Psoas muscle (tissue), 8 donors: ENCODE measurements around the gene NOP10. TPM values are rescaled to one million over a fixed set of nuclear protein-coding genes. Genes with fewer than 3 reads are reported as not detected.

Experiments used
- ATAC-seq, 4 donors: fragments of 200-7000 bp; cut with Tn5 transposase; one replicate each; pipeline ENCODE4 v1.9.1; 2020; ENCODE audit warnings: moderate library complexity in 3 of 4, mild to moderate bottlenecking in 2 of 4
- DNase-seq, 2 donors: peaks; one replicate each; pipeline ENCODE4 v3.0.0-alpha.2; 2020
- H3K27ac ChIP-seq: fragments of 200-600 bp; one replicate; pipeline ENCODE4 v1.8.0; 2022
- H3K27me3 ChIP-seq, 3 donors: fragments of 200-600 bp in 1 of 3; one replicate each; pipeline versions ENCODE4 v1.6.1 to v1.8.0; 2013 to 2022; ENCODE audit warnings: low read length in 2 of 3, mild to moderate bottlenecking in 2 of 3, moderate library complexity in 1 of 3; ENCODE audit not compliant: insufficient read depth in 3 of 3
- H3K36me3 ChIP-seq, 2 donors: fragments of 200-600 bp in 1 of 2; one replicate each; pipeline versions ENCODE4 v1.6.1 to v1.8.0; 2013 to 2022; ENCODE audit warnings: low read depth in 1 of 2, mild to moderate bottlenecking in 1 of 2, moderate library complexity in 1 of 2; ENCODE audit not compliant: insufficient read depth in 1 of 2
- H3K4me1 ChIP-seq: fragments of 200-600 bp; one replicate; pipeline ENCODE4 v1.8.0; 2022
- H3K4me3 ChIP-seq: fragments of 200-600 bp; one replicate; pipeline ENCODE4 v1.8.0; 2022; ENCODE audit warnings: mild to moderate bottlenecking
- H3K9me3 ChIP-seq: fragments of 200-600 bp; one replicate; pipeline ENCODE4 v1.8.0; 2022
- CTCF ChIP-seq: fragments of 200-600 bp; IDR thresholded peaks from one replicate; pipeline ENCODE4 v1.8.0; 2022; ENCODE audit warnings: antibody characterized with exemption
- WGBS, 3 donors: extraction: QIAGEN DNeasy Blood & Tissue Kit; methylation state at CpG; one replicate each; pipeline versions ENCODE4 v1.1.6 to v1.1.7; 2013; 5-methylcytosine and 5-hydroxymethylcytosine counted together
- intact Hi-C, 2 donors: fragments of 100-400 bp; cut with DNase I; formaldehyde crosslinking; loops; one replicate each; pipeline versions ENCODE4 v1.11.0 to v1.14.2; 2022
- polyA plus RNA-seq, 3 donors: library from polyadenylated mRNA; stranded (reverse); fragments of 200-250 nt; gene quantifications; one replicate each; pipeline ENCODE4 v1.2.3, GENCODE V29; 2013
- total RNA-seq, 4 donors: library from RNA; stranded (reverse); fragmentation: NEBNext Ultra II Directional in 2 of 4; extraction: Animal tissue kit (Norgen Biotek cat#: 25700) in 2 of 4; gene quantifications; one replicate each; pipeline versions ENCODE4 v1.2.1 to v1.2.4, GENCODE V29; 2021 to 2023
- donor health status: healthy with polysubstance abuse.
- donor health status: DM: no; HTN: no; CAD: no; lungs with moderate emphysema.
- donor health status: Bipolar disorder and iron deficiency.
- donor health status: healthy.
- donor health status: DM: yes; HTN: yes; CAD: no.
- donor health status: DM: no; HTN: no; CAD: no.
- donor health status: DM: no; HTN: no; CAD: no.
- donor health status: DM: yes; HTN: yes; CAD: no.

Gene NOP10
- total and polyA plus RNA-seq, 7 donors = 123 to 441 (median 146) TPM

- no peak for TF ChIP-seq CTCF
- peaks cover 0 to 26% of the 10 kb centered on the region in 2 donors for H3K36me3 ChIP-seq
- ATAC-seq (no peak), DNase-seq (no peak)
- peaks cover 14% of the 10 kb centered on the region for H3K4me1 ChIP-seq
- intact Hi-C loops = loop anchor here in 1 of 2 donors (5.0 kb wide), 2 partner anchors 114 to 239 kb away; partner anchors contain the start of genes EMC4, EMC7 and PGBD4
- no peaks in the 10 kb centered on the region for H3K9me3 ChIP-seq
- no peaks in the 10 kb centered on the region for H3K27me3 ChIP-seq
- WGBS, 3 donors = 92 to 96% (median 94%) methylated on average over 15 of the region's 15 CpGs
- H3K4me3 ChIP-seq = peak overlapping the region; percentile 84
- H3K27ac ChIP-seq = no peak overlapping the region
Measured at GRCh38 chr15:34341381-34342212, 1.3 kb downstream of the NOP10 start.

- WGBS, 3 donors = 90% methylated on average over 3 of the region's 3 CpGs
- Histone ChIP-seq H3K9me3 (no peaks in the 10 kb centered on the region), H3K4me1 (peaks cover 31% of the 10 kb centered on the region), H3K36me3 (peaks cover 0 to 26% of the 10 kb centered on the region in 2 donors), H3K4me3 (no peak overlapping the region), H3K27ac (no peak overlapping the region), H3K27me3 (no peaks in the 10 kb centered on the region)
- intact Hi-C loops = loop anchor here in 1 of 2 donors (5.0 kb wide), 2 partner anchors 113 to 238 kb away; partner anchors contain the start of genes EMC4, EMC7 and PGBD4
- DNase-seq (no peak), ATAC-seq (no peak)
- TF ChIP-seq CTCF = no peak
Measured at GRCh38 chr15:34339946-34340345, 3.0 kb downstream of the NOP10 start.

- peaks cover 0 to 26% of the 10 kb centered on the region in 2 donors for H3K36me3 ChIP-seq
- H3K4me1 ChIP-seq = peaks cover 42% of the 10 kb centered on the region
- H3K27me3 ChIP-seq = no peaks in the 10 kb centered on the region
- ATAC-seq = no peak
- 75 to 76% (median 75%) methylated on average over 16 of the region's 16 CpGs for WGBS, 3 donors
- peak overlapping the region; percentile 78 for H3K4me3 ChIP-seq
- no peaks in the 10 kb centered on the region for H3K9me3 ChIP-seq
- intact Hi-C loops = no loop called here
- no peak for DNase-seq
- H3K27ac ChIP-seq = peak overlapping the region; percentile 91
- no peak for TF ChIP-seq CTCF
Measured at GRCh38 chr15:34338347-34338746, 4.6 kb downstream of the NOP10 start.

GRCh38 chr15:34337557-34338306 is 5.2 kb downstream of the NOP10 start, which contains the start of gene SLC12A6:
Gene SLC12A6, minus strand, starts transcription at chr15:34337781. Its CDS starts 1,101 bp downstream, at chr15:34336680.
- peak; percentile 94 to 96 for DNase-seq
- H3K36me3 ChIP-seq = peaks cover 0 to 26% of the 10 kb centered on the region in 2 donors
- no peaks in the 10 kb centered on the region for H3K9me3 ChIP-seq
- intact Hi-C loops = no loop called here
- no peak for TF ChIP-seq CTCF
- peak; percentile 95 to 98 (median 97) for ATAC-seq
- H3K27me3 ChIP-seq = no peaks in the 10 kb centered on the region
- peak within 1 kb of the TSS; percentile 78 for H3K4me3 ChIP-seq
- 0% methylated on average over 64 to 78 of the region's 78 CpGs for WGBS, 3 donors
- peaks cover 42% of the 10 kb centered on the region for H3K4me1 ChIP-seq
- peak within 1 kb of the TSS; percentile 91 for H3K27ac ChIP-seq
